GM19395 (cell line): ENCODE data around the gene MARS1.

Source experiments
- ATAC-seq: cut with Tn5 transposase; IDR thresholded peaks from one replicate; pipeline ENCODE4 v1.9.1; 2021; ENCODE audit warnings: mild to moderate bottlenecking, moderate library complexity; ENCODE audit not compliant: unreplicated experiment

The MARS1 gene

GRCh38 chr12:57470970-57471656 is 16.8 kb upstream of the MARS1 start:
- ATAC-seq, result no peak

GRCh38 chr12:57471661-57472060 is 16.2 kb upstream of the MARS1 start:
- ATAC-seq, result no peak

DNA sequence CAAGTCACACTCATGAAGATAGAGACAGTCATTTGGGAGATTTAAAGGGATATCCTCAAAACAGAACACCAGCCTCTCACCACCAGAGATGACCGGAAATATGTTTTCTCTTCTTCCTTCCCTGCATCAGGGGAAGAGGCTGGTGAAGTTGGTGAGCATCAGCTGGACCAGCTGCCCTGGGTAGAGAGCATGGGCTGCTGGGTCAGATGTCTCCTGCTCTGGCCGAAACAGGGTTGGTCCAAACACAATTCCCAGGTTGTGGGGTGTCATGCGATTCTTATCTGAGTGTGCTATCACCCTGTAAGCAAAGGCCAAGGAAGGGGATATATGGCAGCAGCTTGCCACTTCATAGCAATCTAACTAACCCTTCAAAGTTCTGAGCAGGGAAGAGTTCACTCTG is 15.5 kb upstream of the MARS1 start:
- ATAC-seq, result no peak

GRCh38 chr12:57473392-57473791 is 14.5 kb upstream of the MARS1 start:
- no peak for ATAC-seq

DNA sequence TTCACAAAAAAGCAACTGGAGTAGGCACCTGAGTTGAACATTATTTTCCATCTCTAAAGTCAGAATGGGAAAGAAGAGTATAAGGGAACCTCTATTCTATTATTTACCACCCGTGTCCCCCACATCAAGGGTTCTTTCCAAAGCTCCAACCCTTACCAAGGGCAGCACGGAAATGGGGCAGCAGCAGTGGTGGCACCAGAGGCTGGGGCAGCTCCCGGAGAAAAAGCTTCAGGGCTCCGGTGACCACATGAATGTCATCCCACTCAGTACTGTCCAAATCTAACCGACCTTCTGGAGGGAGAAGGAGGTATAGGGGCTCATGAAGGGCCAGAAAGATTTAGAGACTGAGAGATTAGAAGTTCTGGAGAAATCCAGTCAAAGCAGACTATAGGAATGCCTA is 14.0 kb upstream of the MARS1 start:
- ATAC-seq, result no peak

GRCh38 chr12:57474430-57474829 is 13.4 kb upstream of the MARS1 start:
- ATAC-seq, result no peak

DNA sequence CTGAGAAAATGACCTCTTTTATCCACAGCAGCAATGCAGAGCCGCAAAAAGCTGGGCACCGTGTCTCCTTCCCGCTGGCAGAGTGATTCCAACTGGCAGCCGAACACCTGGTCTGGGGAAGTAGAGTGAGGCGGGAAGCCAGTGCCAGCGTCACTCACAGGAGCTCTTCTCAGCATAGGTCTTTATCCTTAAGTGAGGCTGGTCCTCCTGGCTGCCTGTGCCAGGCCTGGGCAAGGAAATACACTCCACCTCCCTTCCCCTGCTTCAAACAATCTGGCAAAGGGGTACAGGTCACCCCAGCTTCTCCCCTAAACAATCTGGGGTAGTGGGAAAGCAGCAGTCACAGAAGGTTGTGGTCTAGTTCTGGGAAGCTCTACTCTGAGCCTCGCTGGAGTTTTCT is 13.0 kb upstream of the MARS1 start:
- ATAC-seq, result no peak

- peak; percentile 12 for ATAC-seq
Measured at GRCh38 chr12:57475271-57476161, 12.4 kb upstream of the MARS1 start.

- peak; percentile 43 for ATAC-seq
Measured at GRCh38 chr12:57476162-57476992, 11.5 kb upstream of the MARS1 start.

GRCh38 chr12:57476993-57477709 is 10.7 kb upstream of the MARS1 start:
- no peak for ATAC-seq

GRCh38 chr12:57477710-57478681 is 9.9 kb upstream of the MARS1 start:
- ATAC-seq, result peak; percentile 55

DNA sequence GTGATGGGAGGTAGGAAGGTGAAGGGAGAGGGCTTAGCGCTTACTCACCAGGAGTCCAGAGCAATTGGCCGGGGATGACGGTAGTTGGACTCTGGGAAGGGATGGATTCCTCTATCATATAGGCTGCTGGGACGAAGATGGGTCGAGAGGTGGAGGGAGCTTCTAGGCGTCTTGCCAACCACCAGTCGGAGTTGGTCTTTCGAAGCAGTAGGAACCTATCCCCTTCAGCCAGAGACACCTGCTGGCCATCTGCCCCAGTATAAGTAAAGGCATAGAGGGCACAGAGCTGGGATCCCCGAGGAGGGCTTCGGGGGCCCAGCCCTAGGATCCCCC is 8.9 kb upstream of the MARS1 start:
- peak; percentile 2 for ATAC-seq

- peak; percentile 41 for ATAC-seq
Measured at GRCh38 chr12:57479376-57480115, 8.3 kb upstream of the MARS1 start, which contains the start of gene ARHGAP9. ARHGAP9 (minus strand) TSS chr12:57479866; CDS start chr12:57479406, 460 bp downstream.

DNA sequence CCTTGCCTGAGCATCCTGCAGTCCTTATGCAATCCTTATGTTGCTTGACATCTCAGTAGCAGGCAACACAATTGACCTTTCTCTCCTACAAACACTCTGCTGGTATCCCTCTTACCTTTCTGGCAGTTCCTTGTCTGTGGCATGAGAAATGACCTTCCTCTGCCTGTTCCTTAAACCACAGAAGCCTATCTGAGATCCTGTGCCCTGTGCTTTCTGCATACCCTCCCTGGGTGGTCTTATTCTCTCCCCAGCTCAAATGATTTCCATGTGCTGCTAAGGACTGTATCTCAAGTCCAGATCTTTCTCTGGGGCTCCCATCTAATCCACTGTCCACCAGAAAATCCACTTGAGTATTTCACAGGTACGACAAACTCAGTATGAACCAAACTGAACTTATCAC is 6.2 kb upstream of the MARS1 start:
- ATAC-seq, result no peak

DNA sequence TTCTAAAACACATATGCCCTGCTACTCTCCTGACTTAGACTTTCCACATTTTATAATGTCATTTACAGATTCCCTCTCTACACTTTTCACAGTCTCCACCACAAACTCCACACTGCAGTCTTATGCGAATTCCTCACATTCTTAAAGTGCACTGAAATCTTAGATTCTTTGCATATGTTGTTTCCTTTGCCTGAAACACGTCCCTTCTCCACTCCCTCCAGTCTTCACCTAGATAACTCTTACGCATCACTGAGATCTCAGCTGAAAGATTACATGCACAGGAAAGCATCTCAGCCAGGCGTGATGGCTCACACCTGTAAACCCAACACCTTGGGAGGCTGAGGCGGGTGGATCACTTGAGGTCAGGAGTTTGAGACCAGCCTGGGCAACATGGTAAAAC is 4.4 kb upstream of the MARS1 start:
- ATAC-seq, result no peak

- ATAC-seq, result no peak
Measured at GRCh38 chr12:57485695-57486094, 2.2 kb upstream of the MARS1 start.

DNA sequence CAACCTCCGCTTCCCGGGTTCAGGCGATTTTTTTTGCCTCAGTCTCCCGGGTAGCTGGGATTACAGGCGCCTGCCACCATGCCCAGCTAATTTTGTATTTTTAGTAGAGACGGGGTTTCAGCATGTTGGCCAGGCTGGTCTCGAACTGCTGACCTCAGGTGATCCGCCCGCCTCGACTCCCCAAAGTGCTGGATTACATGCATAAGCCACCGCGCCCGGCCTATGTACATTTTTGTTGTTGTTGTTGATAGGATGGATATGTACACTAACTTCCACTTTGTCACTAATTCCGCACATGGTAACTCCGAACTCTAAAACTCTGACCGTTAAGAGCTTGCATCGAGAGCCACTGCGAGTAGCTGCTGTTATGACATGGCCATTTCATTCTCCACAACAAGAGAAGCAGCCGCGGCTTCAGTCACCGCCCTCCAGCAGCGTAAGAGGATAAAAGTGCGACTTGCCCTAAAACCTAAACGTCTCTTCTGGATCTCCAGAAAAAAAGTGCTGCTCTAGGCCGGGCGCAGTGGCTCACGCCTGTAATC is 742 bp upstream of the MARS1 start:
- no peak for ATAC-seq

GRCh38 chr12:57488402-57489156 is 711 bp downstream of the MARS1 start:
- ATAC-seq, result peak; percentile 3
